ENCODE measurements around the gene USH2A. TPM values are rescaled to one million over a fixed set of nuclear protein-coding genes. Genes with fewer than 3 reads are reported as not detected.

The USH2A gene
- total RNA-seq, 1 experiment from 2014 or later: not detected

DNA sequence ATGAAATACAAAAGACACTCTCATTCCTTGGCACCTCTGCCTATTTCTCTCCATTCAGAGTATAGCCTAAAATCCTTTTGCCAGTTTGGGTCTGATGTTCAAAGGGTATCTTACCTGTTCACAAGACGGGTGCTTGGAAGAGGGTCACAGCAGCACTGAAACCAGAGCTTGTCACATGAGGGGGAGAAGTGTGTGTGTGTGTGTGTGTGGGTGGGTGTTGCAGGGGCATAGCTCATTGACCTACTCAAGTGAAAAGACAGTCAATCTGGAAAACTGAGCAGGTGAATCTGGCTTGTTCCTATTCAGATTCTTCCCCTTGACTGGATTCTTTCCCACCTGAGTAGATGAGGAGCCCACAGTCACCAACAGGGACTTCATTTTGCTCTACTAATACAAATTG is 792.2 kb downstream of the USH2A start:
- H3K9ac ChIP-seq (ENCODE audit: low read length): no peak overlapping the region
- H3K9me2 ChIP-seq (ENCODE audit: insufficient read depth): no peaks in the 10 kb centered on the region
- no peak overlapping the region for H2AFZ ChIP-seq (ENCODE audit: low read depth, low read length, poor library complexity, severe bottlenecking)
- TF ChIP-seq SIN3A (IDR thresholded peaks at IDR 0.05; ENCODE audit: low read depth) (no peak), SRF (IDR thresholded peaks at IDR 0.05; ENCODE audit: low read depth) (no peak), ZNF274 (IDR thresholded peaks at IDR 0.05; ENCODE audit: low read depth, low read length) (no peak), FOSL1 (IDR thresholded peaks at IDR 0.05; ENCODE audit: low read depth) (no peak), SP1 (IDR thresholded peaks at IDR 0.05; ENCODE audit: low read depth) (no peak), YY1 (IDR thresholded peaks at IDR 0.05; ENCODE audit: extremely low read depth, insufficient replicate concordance, low read depth, low read length) (no peak), CEBPB (IDR thresholded peaks at IDR 0.05; ENCODE audit: low read depth) (no peak)
- TF ChIP-seq, protein P1, sequence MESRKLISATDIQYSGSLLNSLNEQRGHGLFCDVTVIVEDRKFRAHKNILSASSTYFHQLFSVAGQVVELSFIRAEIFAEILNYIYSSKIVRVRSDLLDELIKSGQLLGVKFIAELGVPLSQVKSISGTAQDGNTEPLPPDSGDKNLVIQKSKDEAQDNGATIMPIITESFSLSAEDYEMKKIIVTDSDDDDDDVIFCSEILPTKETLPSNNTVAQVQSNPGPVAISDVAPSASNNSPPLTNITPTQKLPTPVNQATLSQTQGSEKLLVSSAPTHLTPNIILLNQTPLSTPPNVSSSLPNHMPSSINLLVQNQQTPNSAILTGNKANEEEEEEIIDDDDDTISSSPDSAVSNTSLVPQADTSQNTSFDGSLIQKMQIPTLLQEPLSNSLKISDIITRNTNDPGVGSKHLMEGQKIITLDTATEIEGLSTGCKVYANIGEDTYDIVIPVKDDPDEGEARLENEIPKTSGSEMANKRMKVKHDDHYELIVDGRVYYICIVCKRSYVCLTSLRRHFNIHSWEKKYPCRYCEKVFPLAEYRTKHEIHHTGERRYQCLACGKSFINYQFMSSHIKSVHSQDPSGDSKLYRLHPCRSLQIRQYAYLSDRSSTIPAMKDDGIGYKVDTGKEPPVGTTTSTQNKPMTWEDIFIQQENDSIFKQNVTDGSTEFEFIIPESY (IDR thresholded peaks at IDR 0.05; ENCODE audit: extremely low read depth, insufficient replicate concordance, low read length): no peak
- DNase-seq (ENCODE audit: low read depth, low spot score) (no peak), ATAC-seq (no peak)
- POLR2A ChIA-PET: no interaction called here
- H3K4me1 ChIP-seq (ENCODE audit: control insufficient read depth in 1 of 2, insufficient read depth in 2 of 2, low read length in 2 of 2): peaks cover 0 to 3% of the 10 kb centered on the region in 2 experiments; a peak in 1 of 4 replicates
- no peaks in the 10 kb centered on the region for H4K20me1 ChIP-seq (ENCODE audit: insufficient read depth)
- no peak overlapping the region for H3K4me2 ChIP-seq (ENCODE audit: low read length)
- no peaks in the 10 kb centered on the region for H3K36me3 ChIP-seq (ENCODE audit: control insufficient read depth in 1 of 2, insufficient read depth in 2 of 2, low read length in 2 of 2)
- no peaks in the 10 kb centered on the region for H3K27me3 ChIP-seq (ENCODE audit: insufficient read depth, low read length)
- no TSS peak for BruUV-seq (replicated peaks)
- intact Hi-C loops (cut with micrococcal nuclease): no loop called here
- RAD21 ChIA-PET (ENCODE audit: low non-redundant PET in 1 of 2, low total read pairs in 2 of 2, uncharacterized antibody in 2 of 2, unreplicated experiment in 2 of 2): no interaction called here
- no peaks in the 10 kb centered on the region for H3K79me2 ChIP-seq (ENCODE audit: insufficient read depth, low read length)
- CTCF ChIA-PET: no interaction called here
- H3K4me3 ChIP-seq (replicated peaks in 1 of 2; ENCODE audit: low read depth in 1 of 2, low read length in 2 of 2): no peak overlapping the region
- H3K27ac ChIP-seq (ENCODE audit: low read depth, low read length): no peak overlapping the region
- H3K9me3 ChIP-seq (ENCODE audit: control insufficient read depth in 1 of 2, insufficient read depth in 1 of 2, low read depth in 1 of 2, low read length in 2 of 2): no peaks in the 10 kb centered on the region

DNA sequence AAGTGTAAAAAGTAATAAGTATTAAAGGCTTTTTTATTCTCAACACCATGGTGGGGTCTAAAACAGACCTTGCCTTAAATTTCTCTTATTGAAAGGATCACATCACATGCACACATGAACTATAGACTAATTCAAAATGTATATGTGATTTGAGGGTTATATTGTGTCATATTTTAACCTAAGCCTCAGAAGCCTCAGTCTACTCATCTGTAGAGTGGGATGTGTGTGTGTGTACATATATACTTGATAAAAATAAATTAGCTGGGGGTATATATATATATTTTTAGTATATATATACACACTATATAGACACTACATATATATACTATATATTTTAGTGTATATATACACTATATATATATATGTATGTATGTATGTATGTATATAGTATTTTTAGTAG is 797.3 kb downstream of the USH2A start:
- Histone ChIP-seq H3K27me3 (ENCODE audit: insufficient read depth, low read length) (no peaks in the 10 kb centered on the region), H4K20me1 (ENCODE audit: insufficient read depth) (no peaks in the 10 kb centered on the region), H3K9ac (ENCODE audit: low read length) (no peak overlapping the region), H3K4me1 (ENCODE audit: control insufficient read depth in 1 of 2, insufficient read depth in 2 of 2, low read length in 2 of 2) (no peaks in the 10 kb centered on the region), H3K4me2 (ENCODE audit: low read length) (no peak overlapping the region), H3K9me3 (ENCODE audit: control insufficient read depth in 1 of 2, insufficient read depth in 1 of 2, low read depth in 1 of 2, low read length in 2 of 2) (no peaks in the 10 kb centered on the region), H3K36me3 (ENCODE audit: control insufficient read depth in 1 of 2, insufficient read depth in 2 of 2, low read length in 2 of 2) (no peaks in the 10 kb centered on the region), H3K79me2 (ENCODE audit: insufficient read depth, low read length) (no peaks in the 10 kb centered on the region), H3K27ac (ENCODE audit: low read depth, low read length) (no peak overlapping the region), H3K9me2 (ENCODE audit: insufficient read depth) (no peaks in the 10 kb centered on the region), H2AFZ (ENCODE audit: low read depth, low read length, poor library complexity, severe bottlenecking) (no peak overlapping the region), H3K4me3 (replicated peaks in 1 of 2; ENCODE audit: low read depth in 1 of 2, low read length in 2 of 2) (no peak overlapping the region)
- no TSS peak for BruUV-seq (replicated peaks)
- RAD21 ChIA-PET (ENCODE audit: low non-redundant PET in 1 of 2, low total read pairs in 2 of 2, uncharacterized antibody in 2 of 2, unreplicated experiment in 2 of 2): no interaction called here
- POLR2A ChIA-PET: no interaction called here
- ATAC-seq: no peak
- CTCF ChIA-PET: no interaction called here
- intact Hi-C loops (cut with micrococcal nuclease): no loop called here
- DNase-seq (ENCODE audit: low read depth, low spot score): no peak
- no peak for TF ChIP-seq CEBPB (IDR thresholded peaks at IDR 0.05; ENCODE audit: low read depth)
- TF ChIP-seq, protein P1 (IDR thresholded peaks at IDR 0.05; ENCODE audit: extremely low read depth, insufficient replicate concordance, low read length): no peak
- no peak for TF ChIP-seq POLR2A (IDR thresholded peaks at IDR 0.05; ENCODE audit: borderline replicate concordance, extremely low read depth, insufficient read depth, insufficient read length)
- no peak for TF ChIP-seq FOSL1 (IDR thresholded peaks at IDR 0.05; ENCODE audit: low read depth)
- TF ChIP-seq EZH2phosphoT487 (IDR thresholded peaks at IDR 0.05; ENCODE audit: borderline replicate concordance): no peak
- TF ChIP-seq, protein P2, sequence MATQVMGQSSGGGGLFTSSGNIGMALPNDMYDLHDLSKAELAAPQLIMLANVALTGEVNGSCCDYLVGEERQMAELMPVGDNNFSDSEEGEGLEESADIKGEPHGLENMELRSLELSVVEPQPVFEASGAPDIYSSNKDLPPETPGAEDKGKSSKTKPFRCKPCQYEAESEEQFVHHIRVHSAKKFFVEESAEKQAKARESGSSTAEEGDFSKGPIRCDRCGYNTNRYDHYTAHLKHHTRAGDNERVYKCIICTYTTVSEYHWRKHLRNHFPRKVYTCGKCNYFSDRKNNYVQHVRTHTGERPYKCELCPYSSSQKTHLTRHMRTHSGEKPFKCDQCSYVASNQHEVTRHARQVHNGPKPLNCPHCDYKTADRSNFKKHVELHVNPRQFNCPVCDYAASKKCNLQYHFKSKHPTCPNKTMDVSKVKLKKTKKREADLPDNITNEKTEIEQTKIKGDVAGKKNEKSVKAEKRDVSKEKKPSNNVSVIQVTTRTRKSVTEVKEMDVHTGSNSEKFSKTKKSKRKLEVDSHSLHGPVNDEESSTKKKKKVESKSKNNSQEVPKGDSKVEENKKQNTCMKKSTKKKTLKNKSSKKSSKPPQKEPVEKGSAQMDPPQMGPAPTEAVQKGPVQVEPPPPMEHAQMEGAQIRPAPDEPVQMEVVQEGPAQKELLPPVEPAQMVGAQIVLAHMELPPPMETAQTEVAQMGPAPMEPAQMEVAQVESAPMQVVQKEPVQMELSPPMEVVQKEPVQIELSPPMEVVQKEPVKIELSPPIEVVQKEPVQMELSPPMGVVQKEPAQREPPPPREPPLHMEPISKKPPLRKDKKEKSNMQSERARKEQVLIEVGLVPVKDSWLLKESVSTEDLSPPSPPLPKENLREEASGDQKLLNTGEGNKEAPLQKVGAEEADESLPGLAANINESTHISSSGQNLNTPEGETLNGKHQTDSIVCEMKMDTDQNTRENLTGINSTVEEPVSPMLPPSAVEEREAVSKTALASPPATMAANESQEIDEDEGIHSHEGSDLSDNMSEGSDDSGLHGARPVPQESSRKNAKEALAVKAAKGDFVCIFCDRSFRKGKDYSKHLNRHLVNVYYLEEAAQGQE (IDR thresholded peaks at IDR 0.05; ENCODE audit: low read depth): no peak
- no peak for TF ChIP-seq ZFX (IDR thresholded peaks at IDR 0.05)
- TF ChIP-seq SP1 (IDR thresholded peaks at IDR 0.05; ENCODE audit: low read depth): no peak
- TF ChIP-seq ZNF274 (IDR thresholded peaks at IDR 0.05; ENCODE audit: low read depth, low read length): no peak

All from HCT116 (cell line).